H9 (cell line): Measurements from ENCODE around the gene CFAP61. TPM values are rescaled to one million over a fixed set of nuclear protein-coding genes. Genes with fewer than 3 reads are reported as not detected.

Source experiments
- DNase-seq: peaks from one replicate; pipeline ENCODE4 v3.0.0-alpha.2; 2017
- H2AFZ ChIP-seq: one replicate; pipeline ENCODE4 v1.6.1; 2013; ENCODE audit warnings: mild to moderate bottlenecking, low read length, control low read depth, moderate library complexity
- H2AK5ac ChIP-seq: 2 replicates; pipeline ENCODE4 v1.6.1; 2013; ENCODE audit warnings: low read length, control low read depth, mixed read lengths; ENCODE audit not compliant: insufficient read length
- H2BK120ac ChIP-seq: one replicate; pipeline ENCODE4 v1.6.1; 2013; ENCODE audit warnings: low read depth, mild to moderate bottlenecking, low read length, control low read depth, inconsistent platforms; ENCODE audit not compliant: poor library complexity, severe bottlenecking
- H2BK12ac ChIP-seq: 2 replicates; pipeline ENCODE4 v1.6.1; 2013; ENCODE audit warnings: low read length, control low read depth, mixed read lengths, low read depth; ENCODE audit not compliant: insufficient read length
- H2BK15ac ChIP-seq: 2 replicates; pipeline ENCODE4 v1.6.1; 2013; ENCODE audit warnings: low read depth, low read length, control low read depth
- H2BK20ac ChIP-seq: one replicate; pipeline ENCODE4 v1.6.1; 2013; ENCODE audit warnings: low read depth, mild to moderate bottlenecking, low read length, control low read depth, inconsistent platforms; ENCODE audit not compliant: poor library complexity, severe bottlenecking
- H2BK5ac ChIP-seq: 2 replicates; pipeline ENCODE4 v1.6.1; 2013; ENCODE audit warnings: low read length, control low read depth, mixed read lengths; ENCODE audit not compliant: insufficient read length
- H3K14ac ChIP-seq: 2 replicates; pipeline ENCODE4 v1.6.1; 2013; ENCODE audit warnings: low read length, control low read depth; ENCODE audit not compliant: insufficient read depth
- H3K18ac ChIP-seq: 2 replicates; pipeline ENCODE4 v1.6.1; 2013; ENCODE audit warnings: low read depth, mild to moderate bottlenecking, mixed read lengths, low read length, control low read depth; ENCODE audit not compliant: insufficient read length
- H3K23ac ChIP-seq: 2 replicates; pipeline ENCODE4 v1.6.1; 2013; ENCODE audit warnings: low read length, control low read depth, mixed read lengths, low read depth; ENCODE audit not compliant: insufficient read length
- H3K23me2 ChIP-seq: 2 replicates; pipeline ENCODE4 v1.6.1; 2013; ENCODE audit warnings: low read depth, mild to moderate bottlenecking, mixed read lengths, low read length, control low read depth; ENCODE audit not compliant: insufficient read length, poor library complexity, severe bottlenecking
- H3K27ac ChIP-seq: 2 replicates; pipeline ENCODE4 v1.5.1; 2013; ENCODE audit warnings: low read length, control low read depth, mixed read lengths, low read depth; ENCODE audit not compliant: insufficient read length
- H3K27me3 ChIP-seq: 2 replicates; pipeline ENCODE4 v1.6.1; 2013; ENCODE audit warnings: low read length, control low read depth, inconsistent platforms; ENCODE audit not compliant: insufficient read depth
- H3K4ac ChIP-seq: 2 replicates; pipeline ENCODE4 v1.6.1; 2013; ENCODE audit warnings: low read depth, mild to moderate bottlenecking, control low read depth, inconsistent platforms, low read length, moderate library complexity
- H3K4me1 ChIP-seq: 2 replicates; pipeline ENCODE4 v1.6.1; 2013; ENCODE audit warnings: low read length, control low read depth, inconsistent platforms; ENCODE audit not compliant: insufficient read depth
- H3K4me2 ChIP-seq: 2 replicates; pipeline ENCODE4 v1.6.1; 2013; ENCODE audit warnings: low read length, control low read depth, mixed read lengths; ENCODE audit not compliant: insufficient read length, insufficient read depth
- H3K56ac ChIP-seq: 2 replicates; pipeline ENCODE4 v1.6.1; 2013; ENCODE audit warnings: low read depth, mild to moderate bottlenecking, mixed read lengths, low read length, control low read depth; ENCODE audit not compliant: insufficient read length
- H3K79me1 ChIP-seq: 2 replicates; pipeline ENCODE4 v1.6.1; 2013; ENCODE audit warnings: low read depth, mild to moderate bottlenecking, moderate library complexity, low read length, control low read depth, inconsistent platforms; ENCODE audit not compliant: insufficient read depth, poor library complexity, severe bottlenecking
- H3K79me2 ChIP-seq: 2 replicates; pipeline ENCODE4 v1.6.1; 2013; ENCODE audit warnings: low read length, control low read depth, inconsistent platforms; ENCODE audit not compliant: insufficient read depth
- H3K9ac ChIP-seq: 2 replicates; pipeline ENCODE4 v1.6.1; 2013; ENCODE audit warnings: low read length, control low read depth, mixed read lengths; ENCODE audit not compliant: insufficient read length; ENCODE audit errors: extremely low read depth
- H3K9me3 ChIP-seq: one replicate; pipeline ENCODE4 v1.6.1; 2013; ENCODE audit warnings: low read depth, low read length, inconsistent platforms; ENCODE audit not compliant: control insufficient read depth
- H3T11ph ChIP-seq: one replicate; pipeline ENCODE4 v1.6.1; 2013; ENCODE audit warnings: mild to moderate bottlenecking, low read length, control low read depth, inconsistent platforms
- H4K20me1 ChIP-seq: one replicate; pipeline ENCODE4 v1.6.1; 2013; ENCODE audit not compliant: control insufficient read depth, insufficient read length, insufficient read depth
- H4K5ac ChIP-seq: 2 replicates; pipeline ENCODE4 v1.6.1; 2013; ENCODE audit warnings: low read depth, mild to moderate bottlenecking, mixed read lengths, low read length, control low read depth; ENCODE audit not compliant: insufficient read length
- H4K8ac ChIP-seq: replicated peaks from 2 replicates; pipeline ENCODE4 v1.6.1; 2013; ENCODE audit warnings: low read length, control low read depth, mixed read lengths, low read depth; ENCODE audit not compliant: insufficient read length
- H4K91ac ChIP-seq: 2 replicates; pipeline ENCODE4 v1.6.1; 2013; ENCODE audit warnings: low read depth, mild to moderate bottlenecking, moderate library complexity, mixed read lengths, low read length, control low read depth; ENCODE audit not compliant: insufficient read length
- H3K27ac Mint-ChIP-seq, 3 experiments: 2 replicates in 2 of 3; 3 replicates in 1 of 3; pipeline ENCODE4 v1.8.0; 2020 to 2021; ENCODE audit warnings: mixed read lengths in 3 of 3, mild to moderate bottlenecking in 1 of 3, moderate library complexity in 1 of 3
- H3K27me3 Mint-ChIP-seq: 2 replicates; pipeline ENCODE4 v1.8.0; 2021; ENCODE audit warnings: low read depth, mild to moderate bottlenecking, moderate library complexity, mixed read lengths
- H3K36me3 Mint-ChIP-seq, 3 experiments: 2 replicates in 2 of 3; 3 replicates in 1 of 3; pipeline ENCODE4 v1.8.0; 2020 to 2021; ENCODE audit warnings: low read depth in 3 of 3, mixed read lengths in 3 of 3; ENCODE audit not compliant: insufficient read depth in 1 of 3
- H3K4me1 Mint-ChIP-seq, 2 experiments: 2 replicates each; pipeline ENCODE4 v1.8.0; 2020; ENCODE audit warnings: mixed read lengths in 2 of 2
- H3K4me3 Mint-ChIP-seq, 2 experiments: 2 replicates in 1 of 2; 3 replicates in 1 of 2; pipeline ENCODE4 v1.8.0; 2020 to 2021; ENCODE audit warnings: mild to moderate bottlenecking in 2 of 2, mixed read lengths in 2 of 2, moderate library complexity in 1 of 2
- H3K9me3 Mint-ChIP-seq, 2 experiments: 2 replicates in 1 of 2; 3 replicates in 1 of 2; pipeline ENCODE4 v1.8.0; 2020; ENCODE audit warnings: mild to moderate bottlenecking in 2 of 2, mixed read lengths in 2 of 2, moderate library complexity in 1 of 2
- CTCF ChIP-seq: fragments of 200-600 bp; sonication (generic); conservative IDR thresholded peaks from 3 replicates; pipeline ENCODE4 v1.8.0; 2021; ENCODE audit warnings: antibody characterized with exemption, mild to moderate bottlenecking
- WGBS: extraction: QIAGEN DNeasy Blood & Tissue Kit; methylation state at CpG from one replicate; pipeline ENCODE4 v1.1.7; 2013; ENCODE audit warnings: missing lambda C conversion rate, low lambda C conversion rate, mixed read lengths; ENCODE audit not compliant: insufficient read length; ENCODE audit errors: extremely low coverage; 5-methylcytosine and 5-hydroxymethylcytosine counted together
- total RNA-seq: library from RNA; stranded (reverse); gene quantifications from 2 replicates; pipeline ENCODE4 v1.2.1, GENCODE V29; 2021

The CFAP61 gene
- total RNA-seq, 1 experiment from 2014 or later: 0.44 TPM

- Mint-ChIP-seq H3K27me3 (no peaks in the 10 kb centered on the region; the same call in 1 of the 2 replicates), H3K4me3 (peak within 1 kb of the TSS; percentile 83 to 88), H3K4me1 (peaks cover 22 to 32% of the 10 kb centered on the region in 2 experiments), H3K36me3 (peaks cover 0 to 8% (median 6%) of the 10 kb centered on the region in 3 experiments; a peak in 3 of 7 replicates), H3K27ac (peak within 1 kb of the TSS; percentile 77 to 96 (median 93); a peak in 4 of 7 replicates), H3K9me3 (no peaks in the 10 kb centered on the region)
- H3T11ph ChIP-seq: no peak within 1 kb of the TSS
- no peaks in the 10 kb centered on the region for H3K9me3 ChIP-seq
- H3K4me2 ChIP-seq: peak within 1 kb of the TSS; percentile 44
- H4K91ac ChIP-seq: no peak within 1 kb of the TSS
- H3K23ac ChIP-seq: no peak within 1 kb of the TSS
- no CpG with 5 or more reads among the region's 81 CpGs for WGBS
- H2BK20ac ChIP-seq: no peak within 1 kb of the TSS
- peaks cover 11% of the 10 kb centered on the region; the same call in 1 of the 2 replicates for H3K79me2 ChIP-seq
- peak; percentile 71 for TF ChIP-seq CTCF
- H3K23me2 ChIP-seq: no peaks in the 10 kb centered on the region
- H3K27ac ChIP-seq: no peak within 1 kb of the TSS
- H2BK12ac ChIP-seq: no peak within 1 kb of the TSS
- peak within 1 kb of the TSS; percentile 6 for H3K18ac ChIP-seq
- H2BK120ac ChIP-seq: no peak within 1 kb of the TSS
- H3K9ac ChIP-seq: peak within 1 kb of the TSS; percentile 39
- H3K14ac ChIP-seq: peak within 1 kb of the TSS; percentile 54; the same call in 1 of the 2 replicates
- peak; percentile 98 for DNase-seq
- H4K8ac ChIP-seq: no peak within 1 kb of the TSS
- no peak within 1 kb of the TSS for H2BK5ac ChIP-seq
- H3K79me1 ChIP-seq: peaks cover 6% of the 10 kb centered on the region
- H4K20me1 ChIP-seq: no peaks in the 10 kb centered on the region
- no peak within 1 kb of the TSS for H3K56ac ChIP-seq
- no peak within 1 kb of the TSS for H2AFZ ChIP-seq
- peaks cover 2% of the 10 kb centered on the region; the same call in 1 of the 2 replicates for H3K4me1 ChIP-seq
- no peak within 1 kb of the TSS for H4K5ac ChIP-seq
- no peak within 1 kb of the TSS for H3K4ac ChIP-seq
- no peak within 1 kb of the TSS for H2AK5ac ChIP-seq
- H2BK15ac ChIP-seq: no peak within 1 kb of the TSS
- H3K27me3 ChIP-seq: no peaks in the 10 kb centered on the region
Measured at GRCh38 chr20:20017001-20017843, 35.1 kb upstream of the CFAP61 start, which contains the start of gene NAA20. Gene NAA20, plus strand, starts transcription at chr20:20017362. Its CDS starts 35 bp downstream, at chr20:20017397.
